Activated CD4-positive, alpha-beta T cell treated with anti-CD3 and anti-CD28 coated beads, Interleukin-2, amount 10 ng/mL, durations not matched to agents 7 days and 5 days (primary cell): ENCODE measurements around the gene CYP8B1. TPM values are rescaled to one million over a fixed set of nuclear protein-coding genes. Genes with fewer than 3 reads are reported as not detected.

Experiments
- CTCF ChIA-PET: fragments of 350-600 bp; sonication (Branson Sonifier 250); formaldehyde crosslinking; loops from one replicate; lab custom pipeline; 2021; ENCODE audit warnings: antibody characterized with exemption; lab: Charles Lee
- POLR2A ChIA-PET: fragments of 350-600 bp; sonication (Branson Sonifier 250); formaldehyde crosslinking; loops from one replicate; lab custom pipeline; 2021; ENCODE audit warnings: antibody characterized with exemption; lab: Charles Lee
- DNase-seq: peaks from one replicate; pipeline ENCODE4 v3.0.0-alpha.2; 2020
- H3K27ac Mint-ChIP-seq: one replicate; pipeline ENCODE4 v1.8.0; 2021; ENCODE audit warnings: mild to moderate bottlenecking, moderate library complexity, mixed read lengths
- H3K27me3 Mint-ChIP-seq: one replicate; pipeline ENCODE4 v1.8.0; 2021; ENCODE audit warnings: mixed read lengths
- H3K36me3 Mint-ChIP-seq: one replicate; pipeline ENCODE4 v1.8.0; 2021; ENCODE audit warnings: low read depth, mixed read lengths
- H3K4me1 Mint-ChIP-seq: one replicate; pipeline ENCODE4 v1.8.0; 2021; ENCODE audit warnings: mixed read lengths
- H3K4me3 Mint-ChIP-seq: one replicate; pipeline ENCODE4 v1.8.0; 2021; ENCODE audit warnings: mild to moderate bottlenecking, moderate library complexity, mixed read lengths
- H3K9me3 Mint-ChIP-seq: one replicate; pipeline ENCODE4 v1.8.0; 2021; ENCODE audit warnings: mixed read lengths
- total RNA-seq, 2 experiments: library from RNA; stranded (reverse); gene quantifications; one replicate each; pipeline ENCODE4 v1.2.3, GENCODE V29; 2021

Gene CYP8B1
- total RNA-seq, 2 experiments from 2014 or later = not detected

- Mint-ChIP-seq H3K36me3 (no peaks in the 10 kb centered on the region), H3K4me3 (no peak overlapping the region), H3K9me3 (no peaks in the 10 kb centered on the region), H3K27ac (no peak overlapping the region), H3K27me3 (no peaks in the 10 kb centered on the region), H3K4me1 (peaks cover 14% of the 10 kb centered on the region)
- CTCF ChIA-PET = no interaction called here
- DNase-seq = no peak
- POLR2A ChIA-PET = no interaction called here
Measured at GRCh38 chr3:42844815-42845214, 30.9 kb downstream of the CYP8B1 start.

DNA sequence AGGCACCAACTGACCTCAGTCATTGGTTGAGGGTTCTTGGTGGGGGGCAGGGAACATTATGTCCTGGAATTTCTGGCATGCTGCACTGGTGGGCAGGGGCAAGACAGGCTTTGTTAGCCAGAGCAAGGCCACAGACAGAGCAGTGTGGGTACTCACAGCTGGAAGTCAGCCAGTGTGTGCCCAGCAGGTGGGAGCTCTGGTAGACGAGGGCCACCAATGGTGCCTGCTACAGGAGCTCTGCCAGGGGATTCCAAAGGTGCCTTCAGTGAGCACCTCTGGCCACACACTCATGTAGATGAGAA lies 31.3 kb downstream of the CYP8B1 start:
- peaks cover 14% of the 10 kb centered on the region for H3K4me1 Mint-ChIP-seq
- CTCF ChIA-PET = no interaction called here
- no peaks in the 10 kb centered on the region for H3K27me3 Mint-ChIP-seq
- POLR2A ChIA-PET = no interaction called here
- no peak overlapping the region for H3K27ac Mint-ChIP-seq
- H3K9me3 Mint-ChIP-seq = no peaks in the 10 kb centered on the region
- no peaks in the 10 kb centered on the region for H3K36me3 Mint-ChIP-seq
- H3K4me3 Mint-ChIP-seq = no peak overlapping the region
- DNase-seq = no peak

GRCh38 chr3:42843713-42844411 lies 31.8 kb downstream of the CYP8B1 start:
- ChIA-PET CTCF (interaction anchor here (1.6 kb wide), 1 partner anchor 37 kb away, joined by 4 read pairs; no protein-coding TSS in a partner anchor), POLR2A (no interaction called here)
- Mint-ChIP-seq H3K4me1 (peaks cover 14% of the 10 kb centered on the region), H3K36me3 (no peaks in the 10 kb centered on the region), H3K27me3 (no peaks in the 10 kb centered on the region), H3K27ac (no peak overlapping the region), H3K9me3 (no peaks in the 10 kb centered on the region), H3K4me3 (no peak overlapping the region)
- no peak for DNase-seq

DNA sequence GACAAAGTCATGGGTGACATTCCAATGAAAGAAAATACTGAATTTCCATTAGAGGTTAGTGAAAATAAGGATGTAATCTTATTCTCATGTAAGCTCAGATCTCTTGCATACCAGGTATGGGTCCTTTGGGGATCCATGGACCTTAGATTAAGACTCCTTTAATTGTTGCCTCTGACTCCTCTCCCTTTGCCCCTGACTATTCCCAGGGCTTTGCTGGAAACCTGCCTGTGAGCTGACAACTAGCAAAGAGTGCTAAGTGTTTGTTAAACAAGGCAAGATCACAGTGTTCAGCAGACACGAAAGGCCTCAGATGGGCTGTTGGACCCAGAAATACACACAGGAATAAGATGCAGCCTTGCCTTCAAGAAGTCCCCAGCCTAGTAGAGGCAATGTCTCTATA lies 34.3 kb downstream of the CYP8B1 start:
- Mint-ChIP-seq H3K4me1 (no peaks in the 10 kb centered on the region), H3K4me3 (no peak overlapping the region), H3K9me3 (no peaks in the 10 kb centered on the region), H3K27me3 (no peaks in the 10 kb centered on the region), H3K27ac (no peak overlapping the region), H3K36me3 (no peaks in the 10 kb centered on the region)
- CTCF ChIA-PET = interaction anchor here (0.6 kb wide), 1 partner anchor 351 kb away, joined by 3 read pairs; no protein-coding TSS in a partner anchor
- DNase-seq = no peak
- POLR2A ChIA-PET = no interaction called here

- DNase-seq = peak; percentile 52
- Mint-ChIP-seq H3K36me3 (no peaks in the 10 kb centered on the region), H3K4me1 (no peaks in the 10 kb centered on the region), H3K4me3 (no peak overlapping the region), H3K27me3 (no peaks in the 10 kb centered on the region), H3K27ac (no peak overlapping the region), H3K9me3 (no peaks in the 10 kb centered on the region)
- ChIA-PET POLR2A (no interaction called here), CTCF (interaction anchor here (1.0 to 2.1 kb wide), 8 partner anchors 8 to 338 kb away, joined by 3 to 10 read pairs (median 5); partner anchors contain the start of gene VIPR1)
Measured at GRCh38 chr3:42839616-42840015, 36.1 kb downstream of the CYP8B1 start.

DNA sequence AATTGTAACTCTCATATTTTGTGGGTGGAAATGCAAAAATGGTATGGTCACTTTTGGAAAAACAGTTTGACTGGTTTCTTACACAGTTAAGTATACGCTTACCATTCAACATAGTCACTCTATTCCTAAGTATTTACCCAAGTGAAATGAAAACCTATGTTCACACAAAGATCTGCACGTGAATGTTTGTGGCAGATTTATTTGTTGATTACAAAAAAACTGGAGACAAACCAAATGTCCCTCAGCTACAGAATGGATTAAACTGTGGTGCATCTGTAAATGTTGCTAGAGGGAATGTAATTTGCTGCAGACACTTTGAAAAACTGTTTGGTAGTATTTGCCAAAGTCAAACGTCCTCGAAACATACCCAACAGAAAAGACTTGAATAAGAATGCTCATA lies 37.1 kb downstream of the CYP8B1 start:
- no peak overlapping the region for H3K4me3 Mint-ChIP-seq
- no peaks in the 10 kb centered on the region for H3K9me3 Mint-ChIP-seq
- CTCF ChIA-PET = interaction anchor here (0.8 to 2.1 kb wide), 7 partner anchors 7 to 175 kb away, joined by 3 to 10 read pairs (median 5); no protein-coding TSS in a partner anchor
- POLR2A ChIA-PET = no interaction called here
- no peak overlapping the region for H3K27ac Mint-ChIP-seq
- DNase-seq = no peak
- H3K4me1 Mint-ChIP-seq = no peaks in the 10 kb centered on the region
- peaks cover 1% of the 10 kb centered on the region for H3K27me3 Mint-ChIP-seq
- H3K36me3 Mint-ChIP-seq = no peaks in the 10 kb centered on the region

GRCh38 chr3:42836150-42837123 lies 39.2 kb downstream of the CYP8B1 start:
- Mint-ChIP-seq H3K9me3 (no peaks in the 10 kb centered on the region), H3K27ac (no peak overlapping the region), H3K4me1 (peaks cover 3% of the 10 kb centered on the region), H3K36me3 (no peaks in the 10 kb centered on the region), H3K27me3 (peaks cover 1% of the 10 kb centered on the region), H3K4me3 (no peak overlapping the region)
- DNase-seq = no peak
- ChIA-PET CTCF (no interaction called here), POLR2A (no interaction called here)

DNA sequence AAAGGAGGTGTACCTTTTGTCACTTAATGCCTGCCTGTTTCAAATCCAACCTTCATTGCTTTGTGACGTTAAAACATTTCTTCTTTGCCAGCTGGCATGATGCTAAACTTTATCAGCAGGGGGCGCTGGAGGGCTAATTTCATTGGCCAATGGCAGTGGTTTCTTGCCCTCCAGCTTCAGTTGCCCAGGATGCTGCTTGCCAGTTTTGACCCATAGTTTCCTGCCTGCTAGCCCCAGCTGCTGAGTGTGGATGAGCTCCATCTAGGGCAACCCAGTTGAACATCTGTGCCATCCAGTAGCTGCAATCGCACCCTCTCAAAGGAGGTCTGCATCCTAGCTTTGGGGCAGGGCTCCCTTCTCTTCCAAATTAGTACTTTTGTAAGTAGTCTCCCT lies 44.4 kb downstream of the CYP8B1 start:
- DNase-seq = peak; percentile 86
- Mint-ChIP-seq H3K27ac (no peak overlapping the region), H3K4me1 (peaks cover 13% of the 10 kb centered on the region), H3K9me3 (no peaks in the 10 kb centered on the region), H3K36me3 (no peaks in the 10 kb centered on the region), H3K4me3 (no peak overlapping the region), H3K27me3 (peaks cover 20% of the 10 kb centered on the region)
- CTCF ChIA-PET = interaction anchor here (0.7 to 1.6 kb wide), 11 partner anchors 8 to 50 kb away, joined by 3 to 9 read pairs (median 3); partner anchors contain the start of genes ACKR2 and HIGD1A
- POLR2A ChIA-PET = interaction anchor here (0.8 kb wide), 1 partner anchor 50 kb away, joined by 4 read pairs; no protein-coding TSS in a partner anchor

- Mint-ChIP-seq H3K36me3 (no peaks in the 10 kb centered on the region), H3K4me3 (no peak overlapping the region), H3K27ac (no peak overlapping the region), H3K9me3 (no peaks in the 10 kb centered on the region), H3K27me3 (peaks cover 25% of the 10 kb centered on the region), H3K4me1 (peaks cover 13% of the 10 kb centered on the region)
- ChIA-PET POLR2A (interaction anchor here (0.8 kb wide), 1 partner anchor 50 kb away, joined by 4 read pairs; no protein-coding TSS in a partner anchor), CTCF (interaction anchor here (0.6 to 1.6 kb wide), 13 partner anchors 8 to 503 kb away, joined by 3 to 9 read pairs (median 3); partner anchors contain the start of genes ACKR2 and HIGD1A)
- no peak for DNase-seq
Measured at GRCh38 chr3:42830437-42831320, 45.0 kb downstream of the CYP8B1 start.

- no peak for DNase-seq
- Mint-ChIP-seq H3K4me1 (peaks cover 13% of the 10 kb centered on the region), H3K27me3 (peaks cover 25% of the 10 kb centered on the region), H3K4me3 (no peak overlapping the region), H3K9me3 (no peaks in the 10 kb centered on the region), H3K36me3 (no peaks in the 10 kb centered on the region), H3K27ac (no peak overlapping the region)
- ChIA-PET CTCF (interaction anchor here (0.6 to 1.6 kb wide), 4 partner anchors 39 to 502 kb away, joined by 3 to 9 read pairs (median 4); no protein-coding TSS in a partner anchor), POLR2A (no interaction called here)
Measured at GRCh38 chr3:42829628-42830436, 45.8 kb downstream of the CYP8B1 start.

DNA sequence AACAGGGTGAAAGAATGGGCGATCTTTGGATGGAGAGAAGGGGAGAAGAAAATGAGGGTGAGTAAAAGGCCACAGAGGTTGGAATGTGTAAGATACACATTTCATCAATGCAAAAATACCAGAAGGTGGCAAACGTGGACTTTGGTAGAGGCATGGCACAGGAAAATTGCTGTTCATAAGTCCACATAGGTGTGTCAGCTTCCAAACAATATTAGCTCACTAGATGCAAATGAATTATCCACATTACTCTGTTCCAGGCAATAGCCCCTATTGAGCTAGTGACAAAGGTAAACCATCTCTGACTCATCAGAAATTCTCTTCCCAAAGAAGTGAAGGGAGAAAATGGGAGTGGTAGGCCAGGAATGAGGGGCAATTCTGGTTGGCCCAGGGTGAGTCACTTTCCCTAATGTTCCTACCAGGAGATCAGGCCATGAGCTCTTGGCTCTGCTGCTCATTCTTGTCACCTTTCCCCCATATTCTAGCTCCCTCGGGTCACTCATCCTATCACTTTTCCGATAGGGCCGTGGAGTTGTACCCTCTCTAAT lies 46.5 kb downstream of the CYP8B1 start:
- no peak overlapping the region for H3K4me3 Mint-ChIP-seq
- no peak for DNase-seq
- peaks cover 13% of the 10 kb centered on the region for H3K4me1 Mint-ChIP-seq
- no peak overlapping the region for H3K27ac Mint-ChIP-seq
- peaks cover 25% of the 10 kb centered on the region for H3K27me3 Mint-ChIP-seq
- POLR2A ChIA-PET = no interaction called here
- H3K9me3 Mint-ChIP-seq = no peaks in the 10 kb centered on the region
- no peaks in the 10 kb centered on the region for H3K36me3 Mint-ChIP-seq
- CTCF ChIA-PET = no interaction called here
